ENCODE data around the gene HECW1. TPM values are rescaled to one million over a fixed set of nuclear protein-coding genes. Genes with fewer than 3 reads are reported as not detected.
A peak's percentile ranks its signal among the peaks of the same experiment; 100 is the strongest.

HECW1 gene
- total and polyA plus RNA-seq, 2 of the 8 experiments (the other 6 are each of a cell fraction or from before 2014, with no cell fraction given), result 2.9 to 12.7 TPM

GRCh38 chr7:43417455-43417854, 305.0 kb downstream of the HECW1 start:
- Histone ChIP-seq H4K20me1 (replicated peaks in 1 of 2; ENCODE audit: control insufficient read depth in 1 of 2, insufficient read depth in 2 of 2, low read length in 2 of 2) (no peaks in the 10 kb centered on the region), H3K4me2 (ENCODE audit: insufficient read depth in 1 of 2, low read depth in 2 of 2, low read length in 2 of 2) (no peak overlapping the region), H2BK15ac (ENCODE audit: low read length) (no peak overlapping the region), H3K4me3 (ENCODE audit: extremely low read depth in 1 of 4, insufficient read depth in 2 of 4, low read depth in 3 of 4, low read length in 4 of 4) (no peak overlapping the region), H2BK120ac (replicated peaks; ENCODE audit: low read depth, low read length) (no peak overlapping the region), H3K9me3 (ENCODE audit: insufficient read depth in 2 of 2, low read depth in 1 of 2, low read length in 1 of 2) (no peaks in the 10 kb centered on the region), H2AFZ (ENCODE audit: low read length) (no peak overlapping the region), H3K27ac (ENCODE audit: low read depth, low read length) (no peak overlapping the region), H3K23ac (ENCODE audit: insufficient read length) (no peak overlapping the region), H2BK12ac (ENCODE audit: low read depth, low read length) (no peak overlapping the region), H3K4me1 (replicated peaks in 1 of 4; ENCODE audit: control insufficient read depth in 3 of 4, insufficient read depth in 4 of 4, low read length in 3 of 4) (no peaks in the 10 kb centered on the region), H3K27me3 (replicated peaks in 1 of 4; ENCODE audit: control insufficient read depth in 3 of 4, extremely low read depth in 1 of 4, insufficient read depth in 3 of 4, low read length in 3 of 4) (no peaks in the 10 kb centered on the region), H4K91ac (replicated peaks; ENCODE audit: insufficient read length, low read length) (no peak overlapping the region), H3K4ac (replicated peaks; ENCODE audit: insufficient read length, low read depth, low read length) (no peak overlapping the region), H4K5ac (ENCODE audit: insufficient read length, low read depth, low read length) (no peak overlapping the region), H2BK20ac (ENCODE audit: low read length) (peak overlapping the region; percentile 72; the same call in 1 of the 2 replicates), H2BK5ac (ENCODE audit: low read depth, low read length) (no peak overlapping the region), H2AK5ac (ENCODE audit: low read depth, low read length) (no peak overlapping the region), H3K56ac (replicated peaks; ENCODE audit: insufficient read length, low read depth, low read length) (no peak overlapping the region), H3K79me2 (ENCODE audit: control insufficient read depth in 1 of 2, insufficient read depth in 2 of 2, low read length in 2 of 2) (no peaks in the 10 kb centered on the region), H4K8ac (ENCODE audit: extremely low read depth, insufficient read depth, low read length) (no peak overlapping the region), H3K9ac (replicated peaks in 1 of 4; ENCODE audit: extremely low read depth in 1 of 4, low read depth in 3 of 4, low read length in 3 of 4) (no peak overlapping the region), H3K79me1 (ENCODE audit: low read depth, low read length) (no peaks in the 10 kb centered on the region), H3K23me2 (ENCODE audit: low read depth, low read length) (no peaks in the 10 kb centered on the region), H3K18ac (ENCODE audit: extremely low read depth, low read length) (no peak overlapping the region), H3K14ac (ENCODE audit: insufficient read length) (no peak overlapping the region), H3K36me3 (ENCODE audit: control insufficient read depth in 2 of 4, insufficient read depth in 4 of 4, low read length in 3 of 4) (no peaks in the 10 kb centered on the region)
- CTCF ChIA-PET (ENCODE audit: partially characterized antibody), result interaction anchor here (0.7 to 1.8 kb wide), 2 partner anchors 28 to 648 kb away, joined by 3 to 5 read pairs; no protein-coding TSS in a partner anchor
- TF ChIP-seq EZH2 (IDR thresholded peaks at IDR 0.05; ENCODE audit: low read depth, low read length, severe bottlenecking) (no peak), SIX5 (IDR thresholded peaks at IDR 0.05; ENCODE audit: low read depth, low read length) (no peak), KDM1A (IDR thresholded peaks at IDR 0.05; ENCODE audit: borderline replicate concordance, low read length) (0 out of 2 replicates have a peak, but pooled peaks have one; percentile 51)
- POLR2A ChIA-PET (ENCODE audit: partially characterized antibody), result interaction anchor here (1.1 kb wide), 1 partner anchor 25 kb away, joined by 3 read pairs; no protein-coding TSS in a partner anchor
- FAIRE-seq, result no peak
- no peak for DNase-seq (ENCODE audit: low read depth in 1 of 2, low spot score in 2 of 2)
- WGBS, 2 experiments (ENCODE audit: extremely low coverage in 1 of 2, insufficient coverage in 1 of 2, insufficient read length in 1 of 2, insufficient replicate concordance in 2 of 2, low coverage in 1 of 2, low lambda C conversion rate in 2 of 2, missing lambda C conversion rate in 1 of 2), result 100% methylated on average over 3 of the region's 3 CpGs; no CpG with 5 or more reads in 1 of the 2 experiments

Data from H1 (cell line).